ENCODE measurements around the gene D2HGDH. TPM values are rescaled to one million over a fixed set of nuclear protein-coding genes. Genes with fewer than 3 reads are reported as not detected.
A peak's percentile ranks its signal among the peaks of the same experiment; 100 is the strongest.

Gene D2HGDH
- total RNA-seq, 2 donors from 2014 or later = 16.0 to 32.7 TPM

DNA sequence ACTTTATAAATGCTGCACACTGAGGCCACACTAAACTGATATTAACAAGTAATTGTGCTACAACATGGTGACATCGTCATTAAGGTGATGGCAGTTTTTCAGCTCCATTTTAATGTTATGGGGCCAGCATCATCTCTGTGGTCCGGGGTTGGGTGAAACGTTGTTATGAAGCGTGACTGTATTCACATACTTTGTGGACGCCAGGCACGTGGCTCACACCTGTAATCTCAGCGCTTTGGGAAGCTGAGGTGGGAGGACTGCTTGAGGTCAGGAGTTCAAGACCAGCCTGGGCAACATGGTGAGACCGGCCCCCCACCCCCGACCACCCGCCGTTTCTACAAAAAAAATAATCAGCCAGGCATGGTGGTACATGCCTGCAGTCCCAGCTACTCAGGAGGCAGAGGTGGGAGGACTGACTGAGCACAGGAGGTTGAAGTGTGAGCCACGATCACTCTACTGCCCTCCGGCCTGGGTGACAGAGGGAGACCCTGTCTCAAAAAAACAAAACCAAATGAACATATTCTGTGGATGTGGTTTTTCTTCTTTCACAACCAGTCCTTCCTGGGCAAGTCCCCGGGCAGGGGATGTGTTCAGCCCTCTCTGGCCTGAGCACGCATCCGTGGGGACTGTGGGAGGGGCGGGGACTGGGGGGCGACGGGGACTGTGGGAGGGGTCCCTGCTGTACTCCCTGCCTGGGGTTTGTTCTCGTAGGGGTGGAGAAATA is 29.3 kb downstream of the D2HGDH start:
- Mint-ChIP-seq H3K27me3 (no peaks in the 10 kb centered on the region), H3K27ac (peak overlapping the region; percentile 92), H3K36me3 (ENCODE audit: low read depth) (peaks cover 24% of the 10 kb centered on the region), H3K4me3 (peak overlapping the region; percentile 79), H3K4me1 (peaks cover 6% of the 10 kb centered on the region), H3K9me3 (no peaks in the 10 kb centered on the region)
- peak; percentile 20 for ATAC-seq (replicated peaks)

DNA sequence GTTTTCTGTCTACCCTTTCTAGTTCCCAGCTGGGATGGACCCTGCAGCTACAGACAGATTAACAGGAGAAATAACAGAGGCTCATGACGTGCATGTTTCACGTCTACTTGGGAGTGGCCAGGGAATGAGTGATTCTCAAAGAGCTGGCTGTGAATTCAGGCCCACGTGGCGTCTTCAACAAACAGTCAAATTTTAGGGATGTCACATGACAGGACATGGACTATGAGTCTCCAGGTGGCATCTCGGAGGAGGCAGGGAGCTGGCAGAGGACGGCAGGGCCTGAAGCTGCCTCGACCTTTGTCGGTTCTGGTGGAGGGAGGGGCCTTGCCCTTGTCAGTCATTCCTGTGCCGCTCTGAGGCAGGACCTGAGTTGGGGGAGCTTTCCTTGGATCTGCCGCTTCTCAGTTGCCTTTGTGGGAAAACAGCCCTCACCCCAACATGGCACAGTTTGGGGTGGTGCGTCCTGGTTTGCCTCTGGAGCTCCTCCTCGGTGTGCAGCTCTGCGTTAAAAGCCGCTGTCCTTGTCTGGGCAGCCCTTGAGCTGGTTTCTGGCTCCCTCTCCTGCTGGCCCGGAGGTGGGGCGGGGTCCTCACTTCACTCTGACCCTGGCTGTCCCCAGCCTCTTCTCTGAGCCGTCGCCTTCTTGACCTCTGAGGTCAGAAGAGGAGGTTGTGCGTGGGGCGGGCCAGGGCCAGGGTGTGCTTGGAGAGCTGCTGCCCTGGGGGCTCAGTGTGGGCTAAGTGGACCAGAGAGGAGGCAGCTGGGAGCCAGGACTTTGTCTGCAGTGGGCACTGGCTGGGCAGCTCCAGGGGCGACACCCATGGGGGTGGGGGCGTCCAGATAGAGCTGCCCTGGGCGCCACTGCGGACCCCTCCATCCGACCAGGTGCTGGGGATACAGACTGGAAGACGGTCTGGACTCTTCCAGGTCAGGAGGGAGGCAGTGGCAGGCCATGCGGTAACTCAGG is 30.1 kb downstream of the D2HGDH start:
- Mint-ChIP-seq H3K4me3 (no peak overlapping the region), H3K9me3 (no peaks in the 10 kb centered on the region), H3K36me3 (ENCODE audit: low read depth) (peaks cover 15% of the 10 kb centered on the region), H3K27me3 (no peaks in the 10 kb centered on the region), H3K4me1 (peaks cover 6% of the 10 kb centered on the region), H3K27ac (no peak overlapping the region)
- ATAC-seq (replicated peaks) = no peak

DNA sequence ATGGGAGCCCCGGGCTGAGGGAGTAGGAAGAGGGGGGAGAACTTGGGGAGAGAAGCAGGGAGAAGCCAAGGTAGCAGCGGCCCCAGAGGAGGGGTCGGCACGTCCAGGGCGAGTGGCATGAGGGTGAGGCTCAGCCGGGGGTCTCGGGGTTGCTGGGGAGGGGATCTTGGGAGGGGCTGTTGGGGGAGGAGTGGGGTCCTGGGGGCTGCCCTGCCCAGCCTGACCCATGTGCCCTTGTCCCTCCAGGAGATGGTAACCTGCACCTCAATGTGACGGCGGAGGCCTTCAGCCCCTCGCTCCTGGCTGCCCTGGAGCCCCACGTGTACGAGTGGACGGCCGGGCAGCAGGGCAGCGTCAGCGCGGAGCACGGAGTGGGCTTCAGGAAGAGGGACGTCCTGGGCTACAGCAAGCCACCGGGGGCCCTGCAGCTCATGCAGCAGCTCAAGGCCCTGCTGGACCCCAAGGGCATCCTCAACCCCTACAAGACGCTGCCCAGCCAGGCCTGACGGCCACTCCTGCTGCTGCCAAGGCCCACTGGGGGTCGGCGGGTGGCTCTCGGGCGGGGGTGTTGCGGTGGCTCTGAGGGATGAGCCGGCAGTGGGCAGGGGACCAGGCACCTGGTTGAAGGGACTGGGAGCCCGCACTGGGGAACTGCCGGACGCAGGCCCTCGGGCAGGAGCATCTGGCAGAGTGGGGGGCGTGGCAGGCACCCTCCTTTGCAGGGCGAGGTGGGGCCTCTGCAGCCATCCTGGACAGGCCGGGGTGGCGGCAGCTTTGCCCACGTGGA is 33.2 kb downstream of the D2HGDH start:
- Mint-ChIP-seq H3K4me1 (peaks cover 10% of the 10 kb centered on the region), H3K9me3 (no peaks in the 10 kb centered on the region), H3K27ac (no peak overlapping the region), H3K27me3 (no peaks in the 10 kb centered on the region), H3K4me3 (no peak overlapping the region), H3K36me3 (ENCODE audit: low read depth) (peaks cover under 1% of the 10 kb centered on the region)
- ATAC-seq (replicated peaks) = no peak

DNA sequence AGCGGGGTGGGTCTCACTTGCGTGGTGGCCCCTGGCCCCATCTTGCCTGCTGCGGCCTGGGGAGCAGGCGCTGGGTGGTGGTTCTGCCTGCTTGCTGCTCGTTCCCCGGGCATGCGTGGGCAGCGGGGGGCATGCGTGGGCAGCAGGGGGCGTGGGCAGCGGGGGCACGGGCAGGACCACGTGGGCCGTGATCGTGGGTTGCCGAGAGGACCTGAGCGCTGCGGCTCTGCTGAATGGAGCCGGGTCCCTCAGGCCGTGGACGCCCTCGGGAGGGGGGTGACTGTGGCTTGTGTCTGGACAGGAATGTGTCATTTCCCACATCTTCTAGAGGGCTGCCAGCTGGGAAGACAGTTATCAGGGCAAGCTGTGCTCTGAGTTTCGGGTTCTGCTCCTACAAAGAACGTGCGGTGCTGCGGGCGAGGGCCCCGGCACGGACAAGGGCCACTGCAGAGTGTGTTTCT is 33.9 kb downstream of the D2HGDH start:
- H3K36me3 Mint-ChIP-seq (ENCODE audit: low read depth) = no peaks in the 10 kb centered on the region
- no peaks in the 10 kb centered on the region for H3K9me3 Mint-ChIP-seq
- H3K4me1 Mint-ChIP-seq = peaks cover 9% of the 10 kb centered on the region
- H3K27me3 Mint-ChIP-seq = no peaks in the 10 kb centered on the region
- ATAC-seq (replicated peaks) = no peak
- no peak overlapping the region for H3K4me3 Mint-ChIP-seq
- H3K27ac Mint-ChIP-seq = no peak overlapping the region

DNA sequence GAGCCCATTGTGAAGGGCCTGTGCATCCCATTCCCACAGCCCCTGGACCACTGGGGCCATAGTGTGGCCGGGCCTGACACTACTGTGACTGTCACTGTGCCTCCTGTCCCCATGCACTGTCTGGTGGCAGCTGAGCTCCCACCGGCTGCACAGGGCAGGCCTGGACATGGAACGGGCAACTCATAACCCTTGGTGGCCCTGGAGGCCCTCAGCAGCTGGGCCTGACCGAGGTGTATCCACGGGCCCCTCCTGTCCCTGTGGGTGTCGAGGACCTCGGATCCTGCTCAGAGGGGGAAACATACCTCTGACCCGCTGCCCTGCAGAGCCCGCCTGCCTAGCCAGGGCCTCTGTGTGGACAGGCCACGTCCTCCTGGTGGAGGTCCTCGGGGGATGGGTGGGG is 34.4 kb downstream of the D2HGDH start:
- H3K4me1 Mint-ChIP-seq = peaks cover 9% of the 10 kb centered on the region
- H3K27me3 Mint-ChIP-seq = no peaks in the 10 kb centered on the region
- H3K36me3 Mint-ChIP-seq (ENCODE audit: low read depth) = no peaks in the 10 kb centered on the region
- no peak overlapping the region for H3K4me3 Mint-ChIP-seq
- no peak for ATAC-seq (replicated peaks)
- H3K27ac Mint-ChIP-seq = no peak overlapping the region
- H3K9me3 Mint-ChIP-seq = no peaks in the 10 kb centered on the region

DNA sequence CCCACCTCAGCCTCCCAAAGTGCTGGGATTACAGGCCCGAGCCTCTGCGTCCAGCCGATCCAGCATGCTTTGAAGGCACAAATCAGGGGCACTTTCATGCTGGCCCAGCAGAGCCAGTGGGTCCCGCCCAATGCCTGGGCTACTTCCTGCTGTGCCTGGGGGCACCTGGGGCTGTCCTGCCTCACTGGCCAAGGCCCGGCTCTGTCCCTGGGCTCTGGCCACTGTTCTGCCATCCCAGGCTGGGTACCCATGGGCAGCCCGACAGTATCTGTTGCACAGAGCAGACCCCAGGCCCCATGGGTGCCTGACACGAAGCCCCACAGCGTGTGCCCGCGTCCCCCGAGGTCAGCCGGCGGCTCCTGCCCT is 35.4 kb downstream of the D2HGDH start:
- Mint-ChIP-seq H3K27ac (no peak overlapping the region), H3K9me3 (no peaks in the 10 kb centered on the region), H3K27me3 (no peaks in the 10 kb centered on the region), H3K4me1 (peaks cover 9% of the 10 kb centered on the region), H3K4me3 (no peak overlapping the region), H3K36me3 (ENCODE audit: low read depth) (no peaks in the 10 kb centered on the region)
- ATAC-seq (replicated peaks) = no peak

DNA sequence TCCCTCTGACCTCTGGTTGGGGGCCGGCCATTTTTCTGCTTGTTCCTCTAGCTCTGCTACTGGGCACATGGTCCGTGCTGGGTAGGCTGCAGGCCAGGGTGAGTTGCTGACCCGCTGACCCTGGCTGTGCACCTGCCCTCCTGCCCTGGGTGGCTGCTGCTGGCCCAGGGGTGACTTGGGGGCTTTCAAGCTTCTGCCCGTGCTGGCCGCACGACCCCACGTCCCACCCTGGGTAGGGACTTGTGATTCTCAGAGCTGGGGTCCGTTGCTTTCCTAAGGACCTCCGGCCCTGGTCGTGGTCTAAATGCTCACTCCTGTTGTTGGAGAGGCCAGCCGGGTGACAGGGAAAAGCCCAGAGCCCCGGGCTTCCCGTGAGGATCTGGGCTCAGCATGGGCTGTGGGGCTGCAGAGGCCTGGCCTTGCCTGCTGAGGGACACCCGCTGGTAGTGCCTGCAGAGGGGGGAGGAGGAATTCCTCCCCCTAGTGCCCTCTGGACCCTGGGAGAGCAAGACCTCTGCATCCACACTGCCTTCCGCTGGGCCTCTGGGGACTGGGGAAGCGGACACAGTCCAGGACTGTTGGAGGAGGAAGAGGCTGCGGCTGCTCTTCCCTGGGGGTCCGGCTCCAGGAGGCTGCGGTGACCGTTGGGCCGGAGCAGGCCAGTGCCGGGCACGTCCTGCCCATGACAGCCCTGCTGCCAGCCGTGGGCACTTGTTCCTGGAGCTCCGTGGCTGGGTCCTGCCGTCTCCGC is 35.9 kb downstream of the D2HGDH start:
- no peak overlapping the region for H3K4me3 Mint-ChIP-seq
- ATAC-seq (replicated peaks) = no peak
- no peaks in the 10 kb centered on the region for H3K9me3 Mint-ChIP-seq
- no peaks in the 10 kb centered on the region for H3K27me3 Mint-ChIP-seq
- no peaks in the 10 kb centered on the region for H3K36me3 Mint-ChIP-seq (ENCODE audit: low read depth)
- no peak overlapping the region for H3K27ac Mint-ChIP-seq
- H3K4me1 Mint-ChIP-seq = peaks cover 9% of the 10 kb centered on the region

DNA sequence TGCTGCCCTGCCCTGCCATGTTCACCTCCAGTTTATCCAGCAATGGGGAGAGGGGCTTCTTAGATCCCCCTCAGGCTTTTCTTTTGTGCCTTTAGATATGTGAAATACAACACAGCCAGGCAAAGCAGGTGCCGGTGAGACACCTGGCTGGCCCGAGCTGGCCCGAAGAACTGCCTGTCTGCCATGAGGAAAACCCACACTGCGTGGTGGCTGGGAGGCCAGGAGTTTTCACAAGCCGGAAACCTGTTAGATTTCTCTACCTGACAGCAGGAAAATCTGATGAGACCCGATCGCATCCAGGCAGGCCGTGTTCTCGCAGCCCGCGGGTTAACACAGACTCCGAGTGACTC is 36.5 kb downstream of the D2HGDH start:
- peaks cover 9% of the 10 kb centered on the region for H3K4me1 Mint-ChIP-seq
- H3K4me3 Mint-ChIP-seq = no peak overlapping the region
- no peaks in the 10 kb centered on the region for H3K27me3 Mint-ChIP-seq
- no peak overlapping the region for H3K27ac Mint-ChIP-seq
- no peaks in the 10 kb centered on the region for H3K9me3 Mint-ChIP-seq
- no peaks in the 10 kb centered on the region for H3K36me3 Mint-ChIP-seq (ENCODE audit: low read depth)
- ATAC-seq (replicated peaks) = no peak

DNA sequence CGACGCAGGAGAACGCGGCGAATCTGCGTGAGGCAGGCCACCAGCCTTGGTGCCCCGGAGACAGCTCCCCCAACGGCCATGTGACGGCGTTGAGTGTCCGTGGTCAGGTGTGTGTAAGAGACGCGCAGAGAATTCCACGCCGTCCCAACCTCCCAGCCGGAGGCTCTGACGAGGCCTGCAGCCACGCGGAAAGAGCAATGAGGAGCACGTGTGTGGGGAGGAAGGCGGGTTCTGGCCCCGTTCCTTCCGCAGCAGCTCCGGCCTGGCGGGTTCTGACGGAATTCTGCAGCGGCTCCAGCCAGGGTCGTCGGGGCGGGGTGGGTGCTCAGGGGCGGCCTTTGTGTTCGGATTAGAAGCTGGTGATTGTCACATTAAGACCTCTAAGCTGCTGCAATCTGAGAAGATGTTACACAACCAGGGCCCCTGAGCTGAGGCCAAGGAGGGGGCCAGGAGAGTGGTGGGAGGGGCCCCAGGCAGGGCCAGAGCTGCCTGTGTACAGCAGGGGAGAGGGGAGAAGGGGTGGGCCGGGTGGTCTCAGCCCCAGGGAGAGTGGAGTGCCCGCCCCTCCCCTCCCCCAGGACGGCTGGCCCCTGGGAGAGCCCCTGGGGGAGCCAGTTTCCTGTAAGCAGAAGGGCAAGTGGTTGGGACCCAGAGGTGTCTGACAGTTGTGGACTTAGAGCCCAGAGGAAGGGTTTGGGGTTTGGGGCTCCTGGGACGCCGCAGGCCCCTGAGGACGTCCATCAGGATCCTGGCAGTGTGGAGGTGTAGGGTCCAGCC is 37.0 kb downstream of the D2HGDH start:
- H3K9me3 Mint-ChIP-seq = no peaks in the 10 kb centered on the region
- H3K4me3 Mint-ChIP-seq = peak overlapping the region; percentile 41
- H3K36me3 Mint-ChIP-seq (ENCODE audit: low read depth) = no peaks in the 10 kb centered on the region
- peaks cover 9% of the 10 kb centered on the region for H3K4me1 Mint-ChIP-seq
- ATAC-seq (replicated peaks) = no peak
- H3K27ac Mint-ChIP-seq = peak overlapping the region; percentile 58
- no peaks in the 10 kb centered on the region for H3K27me3 Mint-ChIP-seq

DNA sequence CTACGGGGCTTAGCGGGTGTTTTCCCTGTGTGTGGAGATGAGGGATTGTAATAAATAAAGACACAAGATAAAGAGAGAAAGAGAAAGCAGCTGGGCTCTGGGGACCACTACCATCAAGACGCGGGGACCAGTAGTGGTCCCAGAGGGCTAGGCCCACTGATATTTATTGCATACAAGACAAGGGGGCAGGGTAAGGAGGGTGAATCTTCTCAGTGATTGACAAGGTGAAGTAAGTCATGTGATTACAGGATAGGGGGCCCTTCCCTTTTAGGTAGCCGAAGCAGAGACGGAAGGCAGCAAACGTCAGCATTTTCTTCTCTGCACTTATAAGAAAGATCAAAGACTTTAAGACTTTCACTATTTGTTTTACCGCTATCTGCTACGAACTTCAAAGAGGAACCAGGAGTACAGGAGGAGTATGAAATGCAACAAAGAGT is 37.7 kb downstream of the D2HGDH start:
- H3K4me3 Mint-ChIP-seq = peak overlapping the region; percentile 41
- peak overlapping the region; percentile 58 for H3K27ac Mint-ChIP-seq
- no peaks in the 10 kb centered on the region for H3K27me3 Mint-ChIP-seq
- H3K9me3 Mint-ChIP-seq = no peaks in the 10 kb centered on the region
- H3K4me1 Mint-ChIP-seq = peaks cover 9% of the 10 kb centered on the region
- ATAC-seq (replicated peaks) = peak; percentile 18
- H3K36me3 Mint-ChIP-seq (ENCODE audit: low read depth) = no peaks in the 10 kb centered on the region

DNA sequence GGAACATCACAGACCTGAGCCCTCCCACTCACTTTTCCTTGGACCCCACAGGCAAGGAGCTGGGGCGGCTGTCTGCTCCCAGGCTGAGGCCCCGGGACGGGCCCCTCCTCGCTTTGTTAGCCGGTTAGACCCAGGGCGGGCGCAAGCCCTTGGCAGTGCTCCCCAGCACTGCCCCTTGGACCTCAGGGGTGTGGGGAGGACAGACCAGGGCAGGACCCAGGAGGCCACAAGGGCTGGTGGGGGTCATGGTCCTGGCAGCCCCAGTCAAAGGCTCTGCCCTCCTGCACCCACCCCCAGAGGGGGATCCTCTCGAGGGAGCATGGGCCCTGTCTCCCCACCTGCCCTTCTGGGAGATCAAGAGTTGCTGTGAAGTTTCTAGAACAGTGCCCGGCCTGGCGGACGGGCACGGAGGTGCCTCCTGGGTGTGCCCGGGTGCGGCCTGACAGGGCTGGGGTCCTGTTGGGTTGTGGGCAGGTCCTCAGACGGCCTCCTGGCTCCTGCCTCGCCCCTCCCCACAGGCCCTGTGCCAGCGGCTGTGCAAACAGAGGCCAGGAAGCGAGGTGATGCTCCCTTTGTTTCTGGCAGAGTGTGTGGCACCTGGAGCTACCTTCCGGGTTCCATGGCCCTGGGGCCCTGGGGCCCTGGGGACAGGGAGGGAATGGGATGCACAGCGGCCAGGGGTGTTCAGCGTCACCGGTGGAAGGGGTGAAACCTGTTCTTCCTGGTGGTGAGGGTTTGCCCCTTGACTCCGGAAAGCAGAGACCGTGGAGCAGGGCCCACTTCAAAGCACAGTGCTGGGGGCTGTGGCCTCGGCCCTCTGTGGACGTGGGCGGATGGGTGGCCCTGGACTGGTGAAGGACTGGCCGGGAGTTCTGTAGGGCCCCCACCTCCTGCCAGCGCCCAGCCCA is 39.3 kb downstream of the D2HGDH start:
- no peaks in the 10 kb centered on the region for H3K27me3 Mint-ChIP-seq
- H3K27ac Mint-ChIP-seq = no peak overlapping the region
- H3K4me3 Mint-ChIP-seq = no peak overlapping the region
- H3K9me3 Mint-ChIP-seq = no peaks in the 10 kb centered on the region
- peaks cover 9% of the 10 kb centered on the region for H3K4me1 Mint-ChIP-seq
- no peak for ATAC-seq (replicated peaks)
- H3K36me3 Mint-ChIP-seq (ENCODE audit: low read depth) = no peaks in the 10 kb centered on the region

DNA sequence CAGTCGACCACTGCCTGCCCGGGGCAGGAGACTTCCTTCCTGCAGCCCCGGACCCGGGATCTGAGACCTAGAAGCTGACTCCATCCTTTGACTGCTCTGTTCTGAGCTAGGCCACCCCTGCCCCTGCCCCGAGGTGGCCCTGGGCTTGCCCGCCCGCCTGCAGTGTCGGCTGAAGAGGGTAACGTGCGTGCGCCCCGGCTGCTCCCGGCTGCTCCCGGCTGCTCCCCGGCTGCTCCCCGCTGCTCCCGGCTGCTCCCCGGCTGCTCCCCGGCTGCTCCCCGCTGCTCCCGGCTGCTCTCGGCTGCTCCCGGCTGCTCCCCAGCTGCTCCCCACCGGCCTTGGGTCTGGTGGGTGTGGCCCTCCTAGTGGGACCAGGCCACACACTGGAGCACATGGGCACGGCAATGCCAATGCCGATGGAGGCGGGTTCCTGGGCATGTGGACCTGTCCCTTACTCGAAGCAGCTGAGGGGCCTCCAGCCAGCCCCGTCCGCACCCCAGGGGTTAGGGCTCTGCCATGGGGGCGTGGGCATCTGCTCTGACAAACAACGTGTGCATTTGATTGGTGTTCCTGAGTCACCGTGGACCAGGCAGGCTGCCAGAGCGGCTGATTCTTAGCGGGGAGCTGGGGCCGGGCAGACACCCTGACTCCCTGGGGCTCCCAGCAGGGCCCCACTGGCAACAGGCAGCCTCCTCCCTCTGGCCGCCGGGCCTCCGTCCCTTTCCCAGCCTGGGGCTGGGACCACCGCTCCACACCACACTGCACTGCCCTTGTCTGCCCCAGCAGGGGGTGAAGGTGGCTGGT is 40.2 kb downstream of the D2HGDH start:
- no peaks in the 10 kb centered on the region for H3K36me3 Mint-ChIP-seq (ENCODE audit: low read depth)
- ATAC-seq (replicated peaks) = no peak
- H3K9me3 Mint-ChIP-seq = no peaks in the 10 kb centered on the region
- peaks cover 9% of the 10 kb centered on the region for H3K4me1 Mint-ChIP-seq
- no peaks in the 10 kb centered on the region for H3K27me3 Mint-ChIP-seq
- H3K27ac Mint-ChIP-seq = no peak overlapping the region
- H3K4me3 Mint-ChIP-seq = no peak overlapping the region
